ENCODE data around the gene CARMIL1. TPM values are rescaled to one million over a fixed set of nuclear protein-coding genes. Genes with fewer than 3 reads are reported as not detected.

Gene CARMIL1
- total RNA-seq, 1 donor from 2014 or later: 19.1 TPM

DNA sequence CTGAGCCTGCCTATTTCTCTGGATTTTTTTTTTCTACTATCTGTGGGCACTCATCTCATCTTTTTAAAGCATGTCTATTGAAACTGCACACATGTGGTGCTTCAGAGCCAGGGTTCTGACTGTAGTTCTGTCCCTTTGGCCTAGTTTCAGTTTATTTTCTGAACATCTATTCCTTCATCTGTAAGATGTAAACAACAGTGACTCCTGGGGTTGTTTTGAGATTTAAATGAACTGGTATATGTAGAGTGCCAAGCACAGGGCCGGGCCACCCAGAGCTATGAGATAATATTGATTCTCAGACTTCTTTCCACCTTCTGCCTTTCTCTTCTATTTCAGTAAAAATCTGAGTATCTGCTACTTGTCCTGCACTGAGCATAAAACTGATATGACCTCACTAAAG is 185.1 kb downstream of the CARMIL1 start:
- no peak overlapping the region for H3K27ac ChIP-seq (ENCODE audit: low read depth, low read length)
- FAIRE-seq (no peak), DNase-seq (ENCODE audit: low read depth) (no peak)
- Mint-ChIP-seq H3K36me3 (ENCODE audit: low read depth, unreplicated experiment) (peaks cover 2% of the 10 kb centered on the region), H3K9me3 (ENCODE audit: unreplicated experiment) (no peaks in the 10 kb centered on the region), H3K27me3 (ENCODE audit: low read depth, unreplicated experiment) (no peaks in the 10 kb centered on the region), H3K4me1 (ENCODE audit: low read depth, unreplicated experiment) (peaks cover 10% of the 10 kb centered on the region), H3K4me3 (ENCODE audit: unreplicated experiment) (no peak overlapping the region), H3K27ac (ENCODE audit: unreplicated experiment) (no peak overlapping the region)
- H3K9ac ChIP-seq (ENCODE audit: low read length): no peak overlapping the region
- H3K27me3 ChIP-seq (ENCODE audit: insufficient read depth, low read length): no peaks in the 10 kb centered on the region
- no peak overlapping the region for H2AFZ ChIP-seq (ENCODE audit: low read depth, low read length)
- no peak overlapping the region for H3K4me3 ChIP-seq (ENCODE audit: insufficient read depth, low read depth, low read length)
- no peaks in the 10 kb centered on the region for H3K79me2 ChIP-seq (ENCODE audit: insufficient read depth, low read length)
- no peaks in the 10 kb centered on the region for H3K4me1 ChIP-seq (ENCODE audit: insufficient read depth, low read length)
- H3K36me3 ChIP-seq (ENCODE audit: insufficient read depth, low read length): no peaks in the 10 kb centered on the region
- H3K4me2 ChIP-seq (ENCODE audit: low read length): no peak overlapping the region
- TF ChIP-seq CTCF (IDR thresholded peaks at IDR 0.05; ENCODE audit: insufficient read depth, low read depth, low read length) (no peak), EZH2 (IDR thresholded peaks at IDR 0.05; ENCODE audit: insufficient read depth, low read length) (no peak)
- H3K9me3 ChIP-seq (ENCODE audit: insufficient read depth, low read depth, low read length): no peaks in the 10 kb centered on the region
- H4K20me1 ChIP-seq (ENCODE audit: insufficient read depth, low read length): no peaks in the 10 kb centered on the region

DNA sequence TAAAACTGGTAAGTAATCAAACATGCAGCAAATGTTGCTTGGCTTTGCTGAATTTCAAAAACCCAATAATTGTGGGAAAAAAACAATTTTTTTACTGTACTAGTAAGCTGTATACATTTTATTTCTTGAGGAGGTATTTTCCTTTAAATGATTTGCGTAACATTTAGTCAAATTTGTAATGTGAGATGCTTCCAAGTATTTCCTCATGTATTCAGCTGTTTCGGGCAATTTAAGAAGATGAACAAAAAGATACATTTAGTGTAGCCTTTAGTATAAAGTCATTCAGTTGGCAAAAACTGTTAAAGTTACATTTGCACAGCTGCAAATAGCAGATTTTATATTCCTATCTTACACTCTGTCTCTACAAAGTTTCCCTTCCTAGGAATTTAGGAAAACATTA is 186.8 kb downstream of the CARMIL1 start:
- Mint-ChIP-seq H3K27me3 (ENCODE audit: low read depth, unreplicated experiment) (no peaks in the 10 kb centered on the region), H3K4me3 (ENCODE audit: unreplicated experiment) (no peak overlapping the region), H3K27ac (ENCODE audit: unreplicated experiment) (no peak overlapping the region), H3K4me1 (ENCODE audit: low read depth, unreplicated experiment) (peaks cover 6% of the 10 kb centered on the region), H3K9me3 (ENCODE audit: unreplicated experiment) (no peaks in the 10 kb centered on the region), H3K36me3 (ENCODE audit: low read depth, unreplicated experiment) (peaks cover 2% of the 10 kb centered on the region)
- TF ChIP-seq CTCF (IDR thresholded peaks at IDR 0.05; ENCODE audit: insufficient read depth, low read depth, low read length) (no peak), EZH2 (IDR thresholded peaks at IDR 0.05; ENCODE audit: insufficient read depth, low read length) (no peak)
- Histone ChIP-seq H3K27ac (ENCODE audit: low read depth, low read length) (no peak overlapping the region), H3K36me3 (ENCODE audit: insufficient read depth, low read length) (no peaks in the 10 kb centered on the region), H3K27me3 (ENCODE audit: insufficient read depth, low read length) (no peaks in the 10 kb centered on the region), H3K79me2 (ENCODE audit: insufficient read depth, low read length) (no peaks in the 10 kb centered on the region), H3K4me2 (ENCODE audit: low read length) (no peak overlapping the region), H4K20me1 (ENCODE audit: insufficient read depth, low read length) (no peaks in the 10 kb centered on the region), H2AFZ (ENCODE audit: low read depth, low read length) (no peak overlapping the region), H3K4me1 (ENCODE audit: insufficient read depth, low read length) (no peaks in the 10 kb centered on the region), H3K4me3 (ENCODE audit: insufficient read depth, low read depth, low read length) (no peak overlapping the region), H3K9me3 (ENCODE audit: insufficient read depth, low read depth, low read length) (no peaks in the 10 kb centered on the region), H3K9ac (ENCODE audit: low read length) (no peak overlapping the region)
- FAIRE-seq (no peak), DNase-seq (ENCODE audit: low read depth) (no peak)

DNA sequence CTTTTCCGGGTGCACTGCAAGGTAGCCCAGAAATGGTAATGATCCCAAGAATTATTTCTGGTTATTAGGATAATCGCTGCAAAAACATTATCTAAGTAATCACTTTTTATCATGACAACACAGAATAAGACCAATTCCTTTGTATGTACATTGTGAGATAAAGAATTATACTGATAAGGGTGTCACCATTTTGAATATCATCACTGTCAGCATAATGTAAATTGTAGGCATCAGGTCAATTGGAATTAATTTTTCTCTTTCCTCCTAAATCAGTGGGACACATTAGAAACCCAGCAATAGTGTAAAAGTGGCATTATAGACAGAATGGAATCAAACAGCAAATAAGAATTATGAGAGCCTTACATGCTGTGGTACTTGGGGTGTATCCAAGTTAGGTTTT is 189.7 kb downstream of the CARMIL1 start:
- Histone ChIP-seq H3K9me3 (ENCODE audit: insufficient read depth, low read depth, low read length) (no peaks in the 10 kb centered on the region), H4K20me1 (ENCODE audit: insufficient read depth, low read length) (no peaks in the 10 kb centered on the region), H3K27me3 (ENCODE audit: insufficient read depth, low read length) (no peaks in the 10 kb centered on the region), H3K36me3 (ENCODE audit: insufficient read depth, low read length) (no peaks in the 10 kb centered on the region), H3K9ac (ENCODE audit: low read length) (no peak overlapping the region), H3K79me2 (ENCODE audit: insufficient read depth, low read length) (no peaks in the 10 kb centered on the region), H3K4me3 (ENCODE audit: insufficient read depth, low read depth, low read length) (no peak overlapping the region), H3K27ac (ENCODE audit: low read depth, low read length) (no peak overlapping the region), H3K4me2 (ENCODE audit: low read length) (no peak overlapping the region), H3K4me1 (ENCODE audit: insufficient read depth, low read length) (no peaks in the 10 kb centered on the region), H2AFZ (ENCODE audit: low read depth, low read length) (no peak overlapping the region)
- Mint-ChIP-seq H3K27ac (ENCODE audit: unreplicated experiment) (no peak overlapping the region), H3K9me3 (ENCODE audit: unreplicated experiment) (no peaks in the 10 kb centered on the region), H3K27me3 (ENCODE audit: low read depth, unreplicated experiment) (no peaks in the 10 kb centered on the region), H3K4me3 (ENCODE audit: unreplicated experiment) (no peak overlapping the region), H3K36me3 (ENCODE audit: low read depth, unreplicated experiment) (peaks cover 7% of the 10 kb centered on the region), H3K4me1 (ENCODE audit: low read depth, unreplicated experiment) (no peaks in the 10 kb centered on the region)
- DNase-seq (ENCODE audit: low read depth) (no peak), FAIRE-seq (no peak)
- TF ChIP-seq EZH2 (IDR thresholded peaks at IDR 0.05; ENCODE audit: insufficient read depth, low read length) (no peak), CTCF (IDR thresholded peaks at IDR 0.05; ENCODE audit: insufficient read depth, low read depth, low read length) (no peak)

Data from astrocyte (in vitro differentiated cells and primary cell).